Stimulated activated naive CD8-positive, alpha-beta T cell treated with anti-CD3 and anti-CD28 coated beads, Interleukin-15, amount 100 ng/mL, for 72 hours (primary cell): ENCODE results near the gene ALLC.

Source experiments
- ATAC-seq: fragments of 150-1000 bp; cut with Tn5 transposase; 2 replicates; pipeline ENCODE4 v1.10.0; 2021; ENCODE audit warnings: mild to moderate bottlenecking, moderate library complexity
- DNase-seq, 2 donors: peaks; one replicate each; pipeline ENCODE4 v3.0.0; 2021 to 2022
- H3K27ac Mint-ChIP-seq, 2 donors: one replicate each; pipeline ENCODE4 v1.8.0; 2022; ENCODE audit warnings: mild to moderate bottlenecking in 2 of 2, mixed read lengths in 2 of 2, moderate library complexity in 2 of 2
- H3K27me3 Mint-ChIP-seq: one replicate; pipeline ENCODE4 v1.8.0; 2022; ENCODE audit warnings: mixed read lengths
- H3K4me1 Mint-ChIP-seq: one replicate; pipeline ENCODE4 v1.8.0; 2022; ENCODE audit warnings: mild to moderate bottlenecking, mixed read lengths
- H3K4me3 Mint-ChIP-seq, 2 donors: one replicate each; pipeline ENCODE4 v1.8.0; 2022; ENCODE audit warnings: mild to moderate bottlenecking in 2 of 2, mixed read lengths in 2 of 2, moderate library complexity in 1 of 2
- H3K9me3 Mint-ChIP-seq, 2 donors: one replicate each; pipeline ENCODE4 v1.8.0; 2022; ENCODE audit warnings: mixed read lengths in 2 of 2

The ALLC gene

DNA sequence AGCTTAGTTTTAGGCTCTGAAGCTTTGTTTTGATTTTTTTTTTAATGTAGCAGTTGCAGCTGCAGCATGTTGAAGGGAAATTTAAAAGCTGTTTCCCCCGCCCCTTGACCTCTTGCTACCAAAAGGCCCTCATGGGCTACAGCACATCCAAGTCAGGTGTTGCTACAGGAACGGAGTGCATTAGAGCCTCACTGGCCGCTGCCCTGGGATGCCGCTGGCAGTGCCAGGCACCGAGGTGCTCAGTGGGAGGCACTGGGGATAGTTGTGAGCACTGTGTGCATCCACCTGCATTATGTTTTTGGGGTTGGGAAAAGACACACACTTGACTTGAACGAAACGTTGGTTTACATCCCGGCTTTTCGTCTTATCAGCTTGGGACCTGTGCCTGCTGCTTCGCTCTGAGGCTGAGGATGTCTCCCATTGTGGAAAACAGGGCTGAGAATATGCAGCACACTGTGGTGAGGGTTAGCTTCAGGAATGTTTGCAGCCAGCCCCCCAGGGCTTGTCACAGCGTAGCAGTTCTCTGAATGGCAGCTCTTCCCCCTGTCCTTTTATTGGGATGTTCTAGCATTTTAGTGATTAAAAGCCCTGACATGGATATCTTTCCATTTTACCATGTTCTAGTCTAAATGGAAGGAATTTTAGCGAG lies 69.5 kb downstream of the ALLC start:
- Mint-ChIP-seq H3K9me3 (no peaks in the 10 kb centered on the region), H3K4me1 (no peaks in the 10 kb centered on the region), H3K27me3 (peaks cover 42% of the 10 kb centered on the region), H3K27ac (peak overlapping the region in 1 of 2 donors; percentile 16), H3K4me3 (no peak overlapping the region)
- DNase-seq (no peak), ATAC-seq (no peak)

DNA sequence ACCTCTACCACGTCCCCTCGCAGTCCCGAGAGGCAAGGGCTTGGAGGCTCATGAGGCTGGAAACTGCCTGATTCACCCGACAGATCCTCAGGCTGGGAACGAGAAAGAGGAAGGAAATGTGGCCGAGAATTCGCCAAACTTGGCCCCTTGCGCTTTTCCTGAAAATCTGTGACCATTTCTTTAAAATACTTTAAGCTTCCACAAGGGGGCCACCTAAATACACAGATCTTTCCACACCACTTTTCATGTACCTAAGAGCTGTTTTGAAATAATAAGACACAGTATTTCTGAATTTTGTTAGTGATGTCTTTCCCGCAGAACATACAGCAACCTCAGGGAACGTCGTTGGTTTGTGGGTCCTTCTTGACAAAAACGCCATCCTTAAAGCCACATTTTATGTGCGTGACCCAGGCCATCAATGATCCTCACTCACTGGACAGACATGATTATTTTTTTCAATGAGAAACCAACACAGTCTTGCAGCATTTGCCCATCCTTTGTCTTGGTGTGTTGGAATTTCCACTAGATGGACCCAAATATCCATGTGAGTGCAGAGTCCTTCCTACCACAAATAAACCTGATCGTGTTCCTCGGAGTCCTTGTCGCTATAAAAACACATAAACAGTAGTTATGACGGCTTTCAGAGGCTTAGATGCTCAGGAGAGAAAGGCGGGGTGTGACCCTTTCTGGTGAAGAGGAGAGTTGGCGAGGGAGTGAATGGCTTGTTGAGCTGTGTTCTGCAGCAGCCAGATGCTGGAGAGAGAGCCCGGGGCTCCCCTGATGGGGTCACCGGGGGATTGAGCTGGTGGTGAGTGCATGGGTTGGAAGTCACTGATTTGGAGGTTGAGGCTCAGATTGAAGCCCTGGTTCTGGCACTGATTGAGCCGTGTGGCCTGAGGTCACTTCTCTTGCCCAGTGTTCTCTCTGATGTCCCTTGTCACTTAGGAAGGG lies 70.4 kb downstream of the ALLC start:
- Mint-ChIP-seq H3K4me3 (no peak overlapping the region), H3K4me1 (no peaks in the 10 kb centered on the region), H3K27me3 (peaks cover 37% of the 10 kb centered on the region), H3K27ac (no peak overlapping the region), H3K9me3 (no peaks in the 10 kb centered on the region)
- ATAC-seq (no peak), DNase-seq (no peak)

DNA sequence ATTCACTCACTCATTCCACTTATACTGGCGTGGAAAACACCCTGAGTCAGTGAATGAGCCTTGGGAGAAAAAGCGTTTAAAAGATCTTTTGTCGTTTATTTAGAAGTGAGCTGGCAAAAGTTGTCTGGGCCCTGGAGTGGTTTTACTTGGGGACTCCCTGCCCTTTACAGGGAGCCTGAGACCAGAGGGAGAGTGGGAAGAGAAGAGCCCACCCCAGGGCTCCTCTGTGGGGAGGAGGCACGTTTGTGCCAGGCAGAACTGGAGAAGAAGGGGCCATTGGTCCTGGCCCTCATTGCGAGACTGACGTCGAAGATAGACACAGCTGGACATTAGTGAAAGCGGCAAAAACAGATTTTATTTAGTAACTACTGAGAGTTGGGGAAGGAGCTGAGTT lies 71.1 kb downstream of the ALLC start:
- no peak for ATAC-seq
- Mint-ChIP-seq H3K27me3 (peaks cover 34% of the 10 kb centered on the region), H3K4me1 (no peaks in the 10 kb centered on the region), H3K9me3 (no peaks in the 10 kb centered on the region), H3K4me3 (no peak overlapping the region), H3K27ac (no peak overlapping the region)
- no peak for DNase-seq

DNA sequence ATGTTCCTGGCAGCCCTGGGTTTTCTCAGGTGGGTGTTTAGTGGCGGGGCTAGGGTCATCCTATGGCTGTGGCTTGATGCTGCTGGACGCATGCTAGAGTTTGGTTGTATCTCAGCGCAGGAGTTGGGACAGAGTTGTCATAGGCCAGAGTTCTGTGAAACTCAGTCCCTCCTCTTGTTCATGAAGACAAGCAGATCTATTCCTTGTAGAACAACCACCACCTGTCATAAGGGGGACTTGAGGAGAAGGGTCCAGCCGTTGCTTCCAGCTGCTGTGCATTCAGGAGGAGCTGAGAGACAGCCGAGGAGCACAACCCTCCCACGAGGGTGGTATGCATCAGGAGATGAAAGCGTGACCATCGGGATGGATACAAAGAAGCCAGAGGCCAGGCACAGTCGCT lies 71.8 kb downstream of the ALLC start:
- no peaks in the 10 kb centered on the region for H3K4me1 Mint-ChIP-seq

DNA sequence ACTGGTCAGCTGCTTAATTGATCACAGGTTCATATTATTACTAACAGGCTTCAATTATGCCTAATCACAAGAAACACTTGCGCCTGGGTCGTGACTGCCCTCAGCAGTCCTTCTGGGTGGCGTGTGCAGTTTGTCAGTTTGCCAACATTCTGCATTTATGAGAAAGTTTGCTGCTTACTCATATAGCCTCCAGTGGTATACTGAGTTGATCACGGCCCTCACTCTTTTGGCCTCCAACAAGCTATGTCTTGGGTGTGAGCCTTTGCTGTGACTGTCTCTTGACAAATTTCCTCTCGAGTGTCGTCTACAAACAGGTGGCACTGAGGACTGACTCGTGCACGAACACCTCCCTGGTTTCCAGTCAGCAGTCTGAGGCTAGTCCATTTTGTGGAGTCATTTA lies 72.6 kb downstream of the ALLC start:
- H3K4me3 Mint-ChIP-seq: no peak overlapping the region
- H3K4me1 Mint-ChIP-seq: no peaks in the 10 kb centered on the region
- ATAC-seq (no peak), DNase-seq (no peak)
- H3K27ac Mint-ChIP-seq: no peak overlapping the region
- no peaks in the 10 kb centered on the region for H3K9me3 Mint-ChIP-seq
- H3K27me3 Mint-ChIP-seq: peaks cover 27% of the 10 kb centered on the region

More for the DNA sequence above, 71.8 kb downstream of the ALLC start:
- Mint-ChIP-seq H3K4me3 (no peak overlapping the region), H3K9me3 (no peaks in the 10 kb centered on the region), H3K27ac (no peak overlapping the region), H3K27me3 (peaks cover 34% of the 10 kb centered on the region)
- DNase-seq: no peak
- no peak for ATAC-seq

DNA sequence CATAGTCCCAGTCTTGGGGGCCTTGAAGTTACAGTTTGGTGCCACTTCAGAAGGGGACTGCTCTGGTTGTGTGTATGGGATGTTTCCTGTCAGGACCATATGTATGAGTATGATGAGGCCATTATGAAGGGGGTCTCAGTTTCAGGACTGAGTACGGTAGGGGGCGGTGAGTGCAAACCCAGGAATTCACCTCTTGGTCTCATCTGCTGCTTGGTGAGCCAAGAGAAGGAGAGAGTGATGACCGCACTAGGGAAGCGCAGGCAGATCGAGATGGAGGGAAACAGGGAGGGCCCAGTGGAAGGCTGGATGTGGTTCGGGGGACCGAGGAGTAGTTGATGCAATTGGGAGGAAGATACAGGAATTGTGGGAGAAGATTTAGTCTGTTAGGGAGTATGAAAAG lies 73.8 kb downstream of the ALLC start:
- Mint-ChIP-seq H3K4me3 (no peak overlapping the region), H3K9me3 (no peaks in the 10 kb centered on the region), H3K27ac (no peak overlapping the region), H3K27me3 (peaks cover 31% of the 10 kb centered on the region), H3K4me1 (no peaks in the 10 kb centered on the region)
- ATAC-seq (no peak), DNase-seq (no peak)

DNA sequence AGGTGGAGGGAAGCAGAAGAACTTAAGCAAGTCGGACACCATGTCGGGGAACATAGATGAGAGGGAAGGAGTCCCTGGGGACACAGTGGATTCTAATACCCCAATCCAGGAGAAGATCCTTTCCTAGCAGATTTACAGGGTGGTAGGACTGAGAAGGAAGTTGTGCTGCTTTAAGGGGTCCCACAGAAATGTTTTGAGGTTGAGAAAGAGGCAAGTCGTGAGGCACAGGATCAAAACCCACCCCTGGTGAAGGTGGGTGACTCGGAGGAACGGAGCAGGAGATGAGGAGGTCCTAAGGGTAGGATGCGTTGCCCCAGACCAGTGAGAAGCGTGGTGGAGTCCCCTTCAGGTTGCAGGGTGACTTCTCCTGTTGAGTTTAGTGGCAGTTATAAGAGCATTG lies 78.1 kb downstream of the ALLC start:
- Mint-ChIP-seq H3K4me1 (no peaks in the 10 kb centered on the region), H3K27me3 (peaks cover 9% of the 10 kb centered on the region), H3K27ac (no peak overlapping the region), H3K4me3 (no peak overlapping the region), H3K9me3 (no peaks in the 10 kb centered on the region)
- DNase-seq (no peak), ATAC-seq (no peak)

DNA sequence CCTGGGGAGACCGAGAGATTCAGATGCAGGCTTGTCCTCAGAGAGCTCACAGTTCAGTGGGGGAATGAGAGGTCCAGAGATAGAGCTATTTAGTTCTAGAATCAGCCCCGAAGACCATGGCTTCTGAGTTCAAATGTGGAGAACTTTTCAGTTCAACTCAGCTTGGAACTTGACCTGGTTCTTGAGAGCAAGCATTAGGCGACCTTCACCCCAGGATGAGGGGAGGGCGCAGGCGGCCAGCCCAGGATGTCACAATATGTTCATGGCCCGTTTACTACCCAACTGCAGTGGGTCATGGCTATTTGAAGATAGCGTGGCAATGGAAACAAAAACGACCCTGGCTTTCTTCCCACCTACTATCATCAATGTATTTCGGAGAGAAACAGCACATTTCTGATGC lies 79.1 kb downstream of the ALLC start:
- Mint-ChIP-seq H3K9me3 (no peaks in the 10 kb centered on the region), H3K4me3 (no peak overlapping the region), H3K27ac (no peak overlapping the region), H3K4me1 (no peaks in the 10 kb centered on the region), H3K27me3 (peaks cover 14% of the 10 kb centered on the region)
- no peak for ATAC-seq
- no peak for DNase-seq

DNA sequence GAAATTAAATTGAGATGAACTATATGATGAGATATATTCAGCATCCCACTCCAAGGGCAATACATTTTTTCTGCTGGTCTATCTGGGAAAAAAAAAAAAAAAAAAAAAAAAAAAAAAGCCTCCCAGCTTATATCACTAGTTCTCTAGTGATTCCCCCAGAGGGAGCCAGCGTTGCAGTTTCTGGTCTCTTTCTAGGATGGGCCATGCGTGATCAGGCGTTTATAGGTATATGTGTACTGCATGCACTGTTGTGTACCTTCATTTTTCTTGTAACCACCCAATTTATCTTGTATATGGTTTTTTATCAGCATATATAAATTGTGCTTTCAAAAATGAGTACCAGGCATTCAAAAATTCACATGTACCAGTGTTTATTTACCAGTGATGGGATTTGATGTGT lies 80.5 kb downstream of the ALLC start:
- Mint-ChIP-seq H3K27ac (no peak overlapping the region), H3K9me3 (no peaks in the 10 kb centered on the region), H3K4me3 (no peak overlapping the region), H3K27me3 (peaks cover 26% of the 10 kb centered on the region), H3K4me1 (no peaks in the 10 kb centered on the region)
- DNase-seq: no peak
- no peak for ATAC-seq

DNA sequence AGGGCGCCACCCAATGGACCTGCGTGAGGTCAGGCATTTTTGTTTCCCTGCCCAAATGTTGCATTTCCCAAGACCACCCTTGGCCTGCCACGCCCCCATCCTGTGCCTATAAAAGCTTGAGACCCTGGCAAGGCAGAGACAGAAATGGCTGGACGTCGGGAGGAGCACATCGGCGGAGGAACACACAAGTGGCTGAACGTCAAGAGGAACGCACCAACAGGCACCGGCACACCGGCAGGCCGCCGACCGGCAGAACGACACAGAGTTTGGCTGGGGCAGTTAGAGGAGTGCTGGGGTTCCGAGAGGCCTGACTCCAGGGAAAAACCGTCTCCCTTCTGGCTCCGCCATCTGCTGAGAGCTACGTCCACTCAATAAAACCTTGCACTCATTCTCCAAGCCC lies 81.3 kb downstream of the ALLC start:
- no peak overlapping the region for H3K4me3 Mint-ChIP-seq
- ATAC-seq (no peak), DNase-seq (no peak)
- H3K27ac Mint-ChIP-seq: no peak overlapping the region
- H3K4me1 Mint-ChIP-seq: no peaks in the 10 kb centered on the region
- H3K9me3 Mint-ChIP-seq: no peaks in the 10 kb centered on the region
- peaks cover 34% of the 10 kb centered on the region for H3K27me3 Mint-ChIP-seq

DNA sequence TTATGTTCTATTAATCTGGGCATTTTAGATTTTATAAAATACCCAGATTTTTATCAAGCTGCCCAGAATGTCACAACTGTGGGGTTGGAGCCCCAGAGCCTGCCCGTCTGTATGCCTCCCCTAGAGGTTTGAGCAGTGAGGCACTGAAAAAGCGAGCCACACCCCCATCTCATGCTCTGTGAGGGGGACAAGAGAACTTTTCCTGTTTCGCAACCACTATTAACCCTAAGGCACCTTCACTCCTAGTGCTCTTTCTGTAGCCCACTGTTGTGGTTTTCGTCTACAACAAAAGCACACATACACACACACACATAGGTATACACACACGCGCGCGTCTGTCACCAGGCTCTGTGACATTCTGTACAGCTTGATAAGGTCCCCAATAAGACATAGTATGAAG lies 83.4 kb downstream of the ALLC start:
- Mint-ChIP-seq H3K27ac (no peak overlapping the region), H3K27me3 (peaks cover 32% of the 10 kb centered on the region), H3K9me3 (no peaks in the 10 kb centered on the region), H3K4me3 (no peak overlapping the region), H3K4me1 (no peaks in the 10 kb centered on the region)
- ATAC-seq (no peak), DNase-seq (no peak)

DNA sequence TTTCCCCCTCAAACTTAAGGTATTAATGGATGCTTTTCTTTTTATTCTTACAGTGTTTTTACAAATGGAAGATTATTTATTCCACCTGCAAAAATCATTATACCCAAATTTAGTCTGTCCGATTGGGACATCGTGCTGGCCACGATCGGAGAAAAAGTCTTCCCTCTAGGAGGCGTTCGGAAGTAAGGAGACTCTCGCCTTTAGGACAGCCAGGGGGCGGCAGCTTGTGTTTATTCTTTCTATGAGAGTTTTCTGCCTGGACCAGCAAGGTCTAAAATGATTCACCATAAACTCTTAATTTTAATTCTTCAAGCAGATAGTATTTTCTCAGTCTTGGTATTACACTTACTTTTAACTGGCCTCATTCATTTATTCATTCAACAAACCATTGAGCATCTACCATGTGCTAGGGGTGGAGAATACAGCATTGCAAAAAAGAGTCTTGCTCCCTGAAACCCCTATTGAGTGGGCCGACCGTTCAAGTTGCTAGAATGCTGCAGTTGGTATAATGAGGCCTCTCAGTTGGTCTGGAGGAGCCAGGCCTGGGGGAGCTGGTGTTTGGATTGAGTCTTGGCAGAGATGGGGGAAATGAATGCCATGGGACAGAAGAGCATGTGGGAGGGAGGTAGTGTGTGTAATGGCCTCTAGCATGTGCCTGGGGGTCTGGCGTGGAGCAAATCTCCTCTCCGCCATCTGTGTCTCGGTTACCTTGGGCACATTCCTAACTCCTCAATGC lies 84.0 kb downstream of the ALLC start:
- Mint-ChIP-seq H3K27me3 (peaks cover 34% of the 10 kb centered on the region), H3K4me3 (no peak overlapping the region), H3K9me3 (no peaks in the 10 kb centered on the region), H3K4me1 (no peaks in the 10 kb centered on the region), H3K27ac (no peak overlapping the region)
- ATAC-seq (no peak), DNase-seq (no peak)

DNA sequence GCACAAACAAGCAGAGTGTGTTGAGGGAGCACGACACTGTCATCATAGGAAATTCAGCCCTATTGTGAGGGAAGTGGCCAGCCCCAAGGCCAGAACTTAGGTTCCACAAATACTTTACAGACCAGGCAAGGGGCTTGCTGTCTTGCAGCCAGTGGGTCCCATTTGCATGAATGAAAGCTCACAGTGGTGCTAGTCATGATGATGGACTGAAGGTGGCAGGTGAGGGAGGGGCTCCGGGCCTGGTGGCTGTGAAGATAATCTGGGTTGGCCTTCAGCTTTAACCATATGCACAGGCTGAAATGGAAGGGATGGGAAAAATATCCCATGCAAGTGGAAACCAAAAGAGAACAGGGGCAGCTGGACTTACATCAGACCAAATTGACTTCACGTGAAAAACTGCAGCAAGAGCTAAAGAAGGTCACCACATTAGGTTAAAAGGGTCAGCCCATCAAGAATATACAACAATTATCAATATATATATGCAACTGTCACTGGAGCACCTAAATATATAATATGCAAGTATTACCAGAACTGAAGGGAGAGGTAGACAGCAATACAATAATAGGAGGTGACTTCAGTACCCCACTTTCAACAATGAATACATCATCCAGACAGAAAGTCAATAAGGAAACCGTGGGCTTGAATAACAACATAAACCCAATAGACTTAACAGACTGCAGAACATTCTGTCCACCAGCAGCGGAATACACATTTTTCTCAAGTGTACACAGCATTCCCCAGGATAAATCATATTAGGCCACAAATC lies 84.9 kb downstream of the ALLC start:
- H3K27ac Mint-ChIP-seq: no peak overlapping the region
- H3K27me3 Mint-ChIP-seq: peaks cover 40% of the 10 kb centered on the region
- no peak for ATAC-seq
- no peaks in the 10 kb centered on the region for H3K4me1 Mint-ChIP-seq
- H3K4me3 Mint-ChIP-seq: no peak overlapping the region
- H3K9me3 Mint-ChIP-seq: no peaks in the 10 kb centered on the region
- no peak for DNase-seq

DNA sequence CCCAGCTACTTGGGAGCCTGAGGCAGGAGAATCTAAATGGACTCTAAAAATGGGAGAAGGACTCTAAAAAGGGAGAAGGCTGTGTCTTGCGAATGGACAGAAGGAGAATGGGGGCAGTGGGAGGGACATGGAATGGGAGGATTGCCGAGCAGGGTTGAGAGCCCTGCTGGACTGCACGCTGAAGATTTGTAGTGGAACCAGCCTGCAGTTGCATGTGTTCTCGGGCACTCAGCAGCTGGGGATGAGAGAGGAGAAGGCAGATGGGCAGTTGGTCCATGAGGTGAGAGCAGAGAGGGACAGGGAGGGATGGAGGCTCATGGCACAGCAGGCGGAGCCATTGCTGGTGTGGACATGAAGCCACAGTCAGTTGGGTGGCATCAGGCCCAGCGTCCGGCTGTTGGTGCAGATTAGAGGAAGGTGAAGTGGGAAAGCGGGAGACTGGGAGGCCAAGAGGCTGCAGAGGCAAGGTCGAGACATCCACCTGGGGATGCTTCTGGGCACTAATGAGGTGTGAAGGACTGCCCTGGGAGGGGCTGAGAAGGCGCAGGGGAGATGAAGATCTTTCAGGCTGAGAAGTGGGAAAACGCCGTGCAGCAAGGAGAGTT lies 86.1 kb downstream of the ALLC start:
- DNase-seq (no peak), ATAC-seq (no peak)
- H3K4me3 Mint-ChIP-seq: no peak overlapping the region
- H3K27me3 Mint-ChIP-seq: peaks cover 46% of the 10 kb centered on the region
- no peaks in the 10 kb centered on the region for H3K9me3 Mint-ChIP-seq
- H3K27ac Mint-ChIP-seq: no peak overlapping the region
- H3K4me1 Mint-ChIP-seq: no peaks in the 10 kb centered on the region

DNA sequence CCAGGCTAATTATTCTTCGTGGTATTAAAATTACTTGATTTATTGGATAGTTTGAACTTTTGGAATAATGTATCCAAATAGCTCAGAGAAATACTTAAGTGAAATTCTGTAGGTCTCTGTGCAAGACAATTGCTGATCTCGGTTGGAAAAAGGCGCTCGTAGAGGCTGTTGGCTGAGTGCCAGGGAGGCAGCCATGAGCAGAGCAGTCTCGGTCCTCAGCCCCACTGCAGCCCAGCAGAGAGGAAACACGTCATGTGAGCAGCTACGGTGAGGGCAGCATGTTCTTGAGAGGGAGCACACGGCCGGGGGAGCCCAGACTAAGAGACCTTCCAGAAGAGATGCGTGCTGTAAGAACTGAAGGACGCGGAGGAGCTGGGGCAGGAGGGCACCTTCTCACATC lies 87.9 kb downstream of the ALLC start:
- DNase-seq: no peak
- no peak for ATAC-seq
- H3K27ac Mint-ChIP-seq: no peak overlapping the region
- H3K9me3 Mint-ChIP-seq: no peaks in the 10 kb centered on the region
- H3K4me3 Mint-ChIP-seq: no peak overlapping the region
- no peaks in the 10 kb centered on the region for H3K4me1 Mint-ChIP-seq
- peaks cover 55% of the 10 kb centered on the region for H3K27me3 Mint-ChIP-seq
